Spleen (tissue), 7 donors: Measurements from ENCODE around the gene PACRG.

Experiments
- POLR2A ChIP-seq, 3 donors: fragments of 450-650 bp; IDR thresholded peaks; one replicate each; pipeline ENCODE4 v1.5.1; 2017; ENCODE audit warnings: antibody characterized with exemption in 3 of 3, mild to moderate bottlenecking in 1 of 3
- TF ChIP-seq, protein P1 (sequence below), 11 experiments: fragments of 200-600 bp in 7 of 11; fragments of 450-650 bp in 4 of 11; sonication (generic) in 4 of 11; IDR thresholded peaks in 8 of 11; conservative IDR thresholded peaks in 3 of 11; 1 replicate in 7 of 11; 2 replicates in 4 of 11; pipeline versions ENCODE4 v1.4.0 to v1.8.0; 2016 to 2021; ENCODE audit warnings: antibody characterized with exemption in 11 of 11, inconsistent platforms in 4 of 11, mild to moderate bottlenecking in 1 of 11
- donor health status: DM: no; HTN: no; CAD: no; lungs with moderate emphysema.
- donor health status: DM: no; HTN: no; CAD: no.
- donor health status: DM: no; HTN: no; CAD: no.

- TF ChIP-seq, protein P1, sequence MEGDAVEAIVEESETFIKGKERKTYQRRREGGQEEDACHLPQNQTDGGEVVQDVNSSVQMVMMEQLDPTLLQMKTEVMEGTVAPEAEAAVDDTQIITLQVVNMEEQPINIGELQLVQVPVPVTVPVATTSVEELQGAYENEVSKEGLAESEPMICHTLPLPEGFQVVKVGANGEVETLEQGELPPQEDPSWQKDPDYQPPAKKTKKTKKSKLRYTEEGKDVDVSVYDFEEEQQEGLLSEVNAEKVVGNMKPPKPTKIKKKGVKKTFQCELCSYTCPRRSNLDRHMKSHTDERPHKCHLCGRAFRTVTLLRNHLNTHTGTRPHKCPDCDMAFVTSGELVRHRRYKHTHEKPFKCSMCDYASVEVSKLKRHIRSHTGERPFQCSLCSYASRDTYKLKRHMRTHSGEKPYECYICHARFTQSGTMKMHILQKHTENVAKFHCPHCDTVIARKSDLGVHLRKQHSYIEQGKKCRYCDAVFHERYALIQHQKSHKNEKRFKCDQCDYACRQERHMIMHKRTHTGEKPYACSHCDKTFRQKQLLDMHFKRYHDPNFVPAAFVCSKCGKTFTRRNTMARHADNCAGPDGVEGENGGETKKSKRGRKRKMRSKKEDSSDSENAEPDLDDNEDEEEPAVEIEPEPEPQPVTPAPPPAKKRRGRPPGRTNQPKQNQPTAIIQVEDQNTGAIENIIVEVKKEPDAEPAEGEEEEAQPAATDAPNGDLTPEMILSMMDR (IDR thresholded peaks at IDR 0.05 in 8 of 11, conservative IDR thresholded peaks at IDR 0.05 in 3 of 11): no peak
- no peak for TF ChIP-seq POLR2A (IDR thresholded peaks at IDR 0.05)
Observed at GRCh38 chr6:163335056-163335455, 607.3 kb downstream of the PACRG start.
